Measurements from ENCODE around the gene PHIP. TPM values are rescaled to one million over a fixed set of nuclear protein-coding genes. Genes with fewer than 3 reads are reported as not detected.
A peak's percentile ranks its signal among the peaks of the same experiment; 100 is the strongest.

PHIP gene
- total RNA-seq, 1 experiment from 2014 or later = 24.5 TPM

GRCh38 chr6:79009819-79010218 is 68.2 kb downstream of the PHIP start:
- DNase-seq (ENCODE audit: low spot score) = no peak

GRCh38 chr6:79005497-79005896 is 72.6 kb downstream of the PHIP start:
- no peak for DNase-seq (ENCODE audit: low spot score)

- DNase-seq (ENCODE audit: low spot score) = no peak
Observed at GRCh38 chr6:79005024-79005423, 73.0 kb downstream of the PHIP start.

GRCh38 chr6:79004239-79004638 is 73.8 kb downstream of the PHIP start:
- no peak for DNase-seq (ENCODE audit: low spot score)

GRCh38 chr6:79001415-79001814 is 76.6 kb downstream of the PHIP start:
- DNase-seq (ENCODE audit: low spot score) = no peak

- DNase-seq (ENCODE audit: low spot score) = no peak
Observed at GRCh38 chr6:78999737-79000136, 78.3 kb downstream of the PHIP start.

- DNase-seq (ENCODE audit: low spot score) = peak; percentile 0
Observed at GRCh38 chr6:78995946-78996345, 82.1 kb downstream of the PHIP start.

- no peak for DNase-seq (ENCODE audit: low spot score)
Observed at GRCh38 chr6:78995346-78995745, 82.7 kb downstream of the PHIP start.

GRCh38 chr6:78993955-78994354 is 84.1 kb downstream of the PHIP start:
- DNase-seq (ENCODE audit: low spot score) = no peak

- DNase-seq (ENCODE audit: low spot score) = no peak
Observed at GRCh38 chr6:78989191-78989590, 88.9 kb downstream of the PHIP start.

- DNase-seq (ENCODE audit: low spot score) = no peak
Observed at GRCh38 chr6:78986161-78986560, 91.9 kb downstream of the PHIP start.

- no peak for DNase-seq (ENCODE audit: low spot score)
Observed at GRCh38 chr6:78984225-78984950, 93.7 kb downstream of the PHIP start.

GRCh38 chr6:78967191-78967590 is 110.9 kb downstream of the PHIP start:
- DNase-seq (ENCODE audit: low spot score) = no peak

- no peak for DNase-seq (ENCODE audit: low spot score)
Observed at GRCh38 chr6:78966542-78966941, 111.5 kb downstream of the PHIP start.

GRCh38 chr6:78962448-78962847 is 115.6 kb downstream of the PHIP start:
- no peak for DNase-seq (ENCODE audit: low spot score)

GRCh38 chr6:78954740-78955139 is 123.3 kb downstream of the PHIP start:
- DNase-seq (ENCODE audit: low spot score) = no peak

- DNase-seq (ENCODE audit: low spot score) = no peak
Observed at GRCh38 chr6:78953798-78954197, 124.3 kb downstream of the PHIP start.

- no peak for DNase-seq (ENCODE audit: low spot score)
Observed at GRCh38 chr6:78952362-78952761, 125.7 kb downstream of the PHIP start.

GRCh38 chr6:78948785-78949184 is 129.3 kb downstream of the PHIP start:
- DNase-seq (ENCODE audit: low spot score) = no peak

GRCh38 chr6:78947962-78948361 is 130.1 kb downstream of the PHIP start:
- DNase-seq (ENCODE audit: low spot score) = peak; percentile 57

GRCh38 chr6:78947529-78947928 is 130.5 kb downstream of the PHIP start:
- DNase-seq (ENCODE audit: low spot score) = no peak

GRCh38 chr6:78942446-78942845 is 135.6 kb downstream of the PHIP start:
- DNase-seq (ENCODE audit: low spot score) = peak; percentile 8

- DNase-seq (ENCODE audit: low spot score) = no peak
Observed at GRCh38 chr6:78936515-78936914, 141.5 kb downstream of the PHIP start.

- no peak for DNase-seq (ENCODE audit: low spot score)
Observed at GRCh38 chr6:78935553-78935952, 142.5 kb downstream of the PHIP start.
